ENCODE data around the gene RNF208. TPM values are rescaled to one million over a fixed set of nuclear protein-coding genes. Genes with fewer than 3 reads are reported as not detected.

RNF208 gene
- polyA plus RNA-seq, 1 donor from 2014 or later = 1.5 TPM

GRCh38 chr9:137186385-137186784 is 35.7 kb downstream of the RNF208 start:
- no peak overlapping the region for H2AFZ ChIP-seq (ENCODE audit: low read depth, low read length)
- no peaks in the 10 kb centered on the region for H3K9me3 ChIP-seq (ENCODE audit: low read length)
- H3K79me2 ChIP-seq (replicated peaks; ENCODE audit: insufficient read depth, low read length) = peaks cover 14% of the 10 kb centered on the region
- peak overlapping the region; percentile 95 for H3K4me2 ChIP-seq (ENCODE audit: low read length)
- no peak overlapping the region for H3K9ac ChIP-seq (ENCODE audit: low read length)
- no peaks in the 10 kb centered on the region for H3K9me2 ChIP-seq (ENCODE audit: insufficient read depth, low read length)
- H3K4me3 ChIP-seq (ENCODE audit: low read length) = peak overlapping the region; percentile 98
- H3K27ac ChIP-seq (ENCODE audit: low read length) = no peak overlapping the region
- H3F3A ChIP-seq (ENCODE audit: insufficient read depth, low read length, poor library complexity, severe bottlenecking) = no peaks in the 10 kb centered on the region
- no peak for TF ChIP-seq SMC3 (conservative IDR thresholded peaks at IDR 0.05; ENCODE audit: poor library complexity)
- no peak for TF ChIP-seq CTCF (IDR thresholded peaks at IDR 0.05; ENCODE audit: poor library complexity, severe bottlenecking)
- TF ChIP-seq MXI1 (conservative IDR thresholded peaks at IDR 0.05; ENCODE audit: poor library complexity, severe bottlenecking) = no peak
- TF ChIP-seq EZH2 (IDR thresholded peaks at IDR 0.05; ENCODE audit: borderline replicate concordance, insufficient read depth, low read length, poor library complexity, severe bottlenecking) = no peak
- TF ChIP-seq, protein P1, sequence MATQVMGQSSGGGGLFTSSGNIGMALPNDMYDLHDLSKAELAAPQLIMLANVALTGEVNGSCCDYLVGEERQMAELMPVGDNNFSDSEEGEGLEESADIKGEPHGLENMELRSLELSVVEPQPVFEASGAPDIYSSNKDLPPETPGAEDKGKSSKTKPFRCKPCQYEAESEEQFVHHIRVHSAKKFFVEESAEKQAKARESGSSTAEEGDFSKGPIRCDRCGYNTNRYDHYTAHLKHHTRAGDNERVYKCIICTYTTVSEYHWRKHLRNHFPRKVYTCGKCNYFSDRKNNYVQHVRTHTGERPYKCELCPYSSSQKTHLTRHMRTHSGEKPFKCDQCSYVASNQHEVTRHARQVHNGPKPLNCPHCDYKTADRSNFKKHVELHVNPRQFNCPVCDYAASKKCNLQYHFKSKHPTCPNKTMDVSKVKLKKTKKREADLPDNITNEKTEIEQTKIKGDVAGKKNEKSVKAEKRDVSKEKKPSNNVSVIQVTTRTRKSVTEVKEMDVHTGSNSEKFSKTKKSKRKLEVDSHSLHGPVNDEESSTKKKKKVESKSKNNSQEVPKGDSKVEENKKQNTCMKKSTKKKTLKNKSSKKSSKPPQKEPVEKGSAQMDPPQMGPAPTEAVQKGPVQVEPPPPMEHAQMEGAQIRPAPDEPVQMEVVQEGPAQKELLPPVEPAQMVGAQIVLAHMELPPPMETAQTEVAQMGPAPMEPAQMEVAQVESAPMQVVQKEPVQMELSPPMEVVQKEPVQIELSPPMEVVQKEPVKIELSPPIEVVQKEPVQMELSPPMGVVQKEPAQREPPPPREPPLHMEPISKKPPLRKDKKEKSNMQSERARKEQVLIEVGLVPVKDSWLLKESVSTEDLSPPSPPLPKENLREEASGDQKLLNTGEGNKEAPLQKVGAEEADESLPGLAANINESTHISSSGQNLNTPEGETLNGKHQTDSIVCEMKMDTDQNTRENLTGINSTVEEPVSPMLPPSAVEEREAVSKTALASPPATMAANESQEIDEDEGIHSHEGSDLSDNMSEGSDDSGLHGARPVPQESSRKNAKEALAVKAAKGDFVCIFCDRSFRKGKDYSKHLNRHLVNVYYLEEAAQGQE (IDR thresholded peaks at IDR 0.05; ENCODE audit: borderline replicate concordance) = no peak
- no peak for TF ChIP-seq RAD21 (conservative IDR thresholded peaks at IDR 0.05)
- no peak for TF ChIP-seq TAF1 (IDR thresholded peaks at IDR 0.05; ENCODE audit: low read depth)
- no peak for TF ChIP-seq EP300 (conservative IDR thresholded peaks at IDR 0.05; ENCODE audit: poor library complexity, severe bottlenecking)
- TF ChIP-seq POLR2AphosphoS5 (IDR thresholded peaks at IDR 0.05) = no peak
- H4K20me1 ChIP-seq (ENCODE audit: insufficient read depth) = no peaks in the 10 kb centered on the region
- H3K36me3 ChIP-seq (ENCODE audit: insufficient read depth, low read length) = no peaks in the 10 kb centered on the region
- H3K27me3 ChIP-seq (ENCODE audit: insufficient read depth, low read depth, low read length) = no peaks in the 10 kb centered on the region

GRCh38 chr9:137185921-137186320 is 36.1 kb downstream of the RNF208 start:
- H3K9me2 ChIP-seq (ENCODE audit: insufficient read depth, low read length) = no peaks in the 10 kb centered on the region
- H3K9ac ChIP-seq (ENCODE audit: low read length) = no peak overlapping the region
- H3K9me3 ChIP-seq (ENCODE audit: low read length) = no peaks in the 10 kb centered on the region
- H3F3A ChIP-seq (ENCODE audit: insufficient read depth, low read length, poor library complexity, severe bottlenecking) = no peaks in the 10 kb centered on the region
- no peak overlapping the region for H2AFZ ChIP-seq (ENCODE audit: low read depth, low read length)
- no peak overlapping the region for H3K4me2 ChIP-seq (ENCODE audit: low read length)
- peak overlapping the region; percentile 98 for H3K4me3 ChIP-seq (ENCODE audit: low read length)
- H4K20me1 ChIP-seq (ENCODE audit: insufficient read depth) = no peaks in the 10 kb centered on the region
- TF ChIP-seq CTCF (IDR thresholded peaks at IDR 0.05; ENCODE audit: poor library complexity, severe bottlenecking) = no peak
- TF ChIP-seq EZH2 (IDR thresholded peaks at IDR 0.05; ENCODE audit: borderline replicate concordance, insufficient read depth, low read length, poor library complexity, severe bottlenecking) = no peak
- TF ChIP-seq RAD21 (conservative IDR thresholded peaks at IDR 0.05) = no peak
- no peak for TF ChIP-seq TAF1 (IDR thresholded peaks at IDR 0.05; ENCODE audit: low read depth)
- TF ChIP-seq MXI1 (conservative IDR thresholded peaks at IDR 0.05; ENCODE audit: poor library complexity, severe bottlenecking) = no peak
- TF ChIP-seq, protein P1 (IDR thresholded peaks at IDR 0.05; ENCODE audit: borderline replicate concordance) = no peak
- H3K79me2 ChIP-seq (replicated peaks; ENCODE audit: insufficient read depth, low read length) = peaks cover 14% of the 10 kb centered on the region
- H3K27ac ChIP-seq (ENCODE audit: low read length) = no peak overlapping the region
- H3K36me3 ChIP-seq (ENCODE audit: insufficient read depth, low read length) = no peaks in the 10 kb centered on the region
- no peaks in the 10 kb centered on the region for H3K27me3 ChIP-seq (ENCODE audit: insufficient read depth, low read depth, low read length)
